Astrocyte of the spinal cord (primary cell): Measurements from ENCODE around the gene CBLB.
A peak's percentile ranks its signal among the peaks of the same experiment; 100 is the strongest.

Source experiments
- DNase-seq: peaks from one replicate; pipeline ENCODE4 v3.0.0; 2011; ENCODE audit warnings: low read depth, low spot score
- H3K4me3 ChIP-seq: 2 replicates; pipeline ENCODE4 v1.5.1; 2011; ENCODE audit warnings: low read depth, mild to moderate bottlenecking, low read length, moderate library complexity
- CTCF ChIP-seq: IDR thresholded peaks from 2 replicates; pipeline ENCODE4 v1.5.1; 2012; ENCODE audit warnings: low read depth, mild to moderate bottlenecking, low read length, inconsistent platforms
- in situ Hi-C: cut with HindIII; loops from 2 replicates; pipeline ENCODE4 v1.10.0; 2017; ENCODE audit warnings: low sequenced_read_pairs

CBLB gene

GRCh38 chr3:105866656-105867653 is 1.9 kb downstream of the CBLB start:
- in situ Hi-C loops = no loop called here
- DNase-seq = peak; percentile 62
- no peak for TF ChIP-seq CTCF
- H3K4me3 ChIP-seq = peak overlapping the region; percentile 75

GRCh38 chr3:105865867-105866350 is 2.9 kb downstream of the CBLB start:
- peak overlapping the region; percentile 75 for H3K4me3 ChIP-seq
- no peak for TF ChIP-seq CTCF
- no peak for DNase-seq
- in situ Hi-C loops = no loop called here

- H3K4me3 ChIP-seq = peak overlapping the region; percentile 14
- in situ Hi-C loops = no loop called here
- TF ChIP-seq CTCF = no peak
- DNase-seq = no peak
Observed at GRCh38 chr3:105865016-105865623, 3.7 kb downstream of the CBLB start.

- H3K4me3 ChIP-seq = no peak overlapping the region
- in situ Hi-C loops = no loop called here
- DNase-seq = no peak
Observed at GRCh38 chr3:105864212-105864611, 4.6 kb downstream of the CBLB start.

GRCh38 chr3:105863608-105864007 is 5.2 kb downstream of the CBLB start:
- H3K4me3 ChIP-seq = no peak overlapping the region
- no peak for TF ChIP-seq CTCF
- in situ Hi-C loops = no loop called here
- DNase-seq = no peak

More at GRCh38 chr3:105864212-105864611, 4.6 kb downstream of the CBLB start:
- no peak for TF ChIP-seq CTCF

GRCh38 chr3:105862217-105862616 is 6.6 kb downstream of the CBLB start:
- DNase-seq = no peak
- TF ChIP-seq CTCF = no peak
- in situ Hi-C loops = no loop called here
- H3K4me3 ChIP-seq = no peak overlapping the region
